ENCODE measurements around the gene SUGP2.
"Not testable (repeated sequence)": the region's sequence is repeated elsewhere in the genome, so short reads cannot be mapped to it uniquely, and the experiment has no call there.

Gene SUGP2

GRCh38 chr19:19033176-19033425, 216 bp downstream of the SUGP2 start:
- DNase-seq (ENCODE audit: low read depth, low spot score) = no peak

- peak; percentile 79 for DNase-seq (ENCODE audit: low read depth, low spot score)
Observed at GRCh38 chr19:19032420-19033175, 719 bp downstream of the SUGP2 start.

- no peak for DNase-seq (ENCODE audit: low read depth, low spot score)
Observed at GRCh38 chr19:19031891-19032290, 1.4 kb downstream of the SUGP2 start.

GRCh38 chr19:19028526-19028925, 4.8 kb downstream of the SUGP2 start:
- DNase-seq (ENCODE audit: low read depth, low spot score) = no peak

- DNase-seq (ENCODE audit: low read depth, low spot score) = no peak
Observed at GRCh38 chr19:19027228-19027627, 6.1 kb downstream of the SUGP2 start.

GRCh38 chr19:19026299-19026971, 6.9 kb downstream of the SUGP2 start:
- no peak for DNase-seq (ENCODE audit: low read depth, low spot score)

GRCh38 chr19:19025861-19026260, 7.5 kb downstream of the SUGP2 start:
- DNase-seq (ENCODE audit: low read depth, low spot score) = no peak

GRCh38 chr19:19023376-19023775, 9.9 kb downstream of the SUGP2 start:
- DNase-seq (ENCODE audit: low read depth, low spot score) = not testable (repeated sequence)

- DNase-seq (ENCODE audit: low read depth, low spot score) = no peak
Observed at GRCh38 chr19:19022380-19022961, 10.8 kb downstream of the SUGP2 start.

- no peak for DNase-seq (ENCODE audit: low read depth, low spot score)
Observed at GRCh38 chr19:19021115-19021514, 12.2 kb downstream of the SUGP2 start.

- no peak for DNase-seq (ENCODE audit: low read depth, low spot score)
Observed at GRCh38 chr19:19010551-19010950, 22.8 kb downstream of the SUGP2 start.

GRCh38 chr19:19009951-19010350, 23.4 kb downstream of the SUGP2 start:
- no peak for DNase-seq (ENCODE audit: low read depth, low spot score)

- no peak for DNase-seq (ENCODE audit: low read depth, low spot score)
Observed at GRCh38 chr19:19006213-19006612, 27.1 kb downstream of the SUGP2 start.

GRCh38 chr19:19004144-19004543, 29.2 kb downstream of the SUGP2 start:
- DNase-seq (ENCODE audit: low read depth, low spot score) = no peak

- DNase-seq (ENCODE audit: low read depth, low spot score) = no peak
Observed at GRCh38 chr19:18999896-19000620, 33.3 kb downstream of the SUGP2 start.

- DNase-seq (ENCODE audit: low read depth, low spot score) = no peak
Observed at GRCh38 chr19:18999016-18999758, 34.1 kb downstream of the SUGP2 start.

- no peak for DNase-seq (ENCODE audit: low read depth, low spot score)
Observed at GRCh38 chr19:18998276-18998675, 35.0 kb downstream of the SUGP2 start.

GRCh38 chr19:18996796-18997394, 36.4 kb downstream of the SUGP2 start:
- no peak for DNase-seq (ENCODE audit: low read depth, low spot score)

GRCh38 chr19:18996351-18996750, 37.0 kb downstream of the SUGP2 start:
- no peak for DNase-seq (ENCODE audit: low read depth, low spot score)

- DNase-seq (ENCODE audit: low read depth, low spot score) = no peak
Observed at GRCh38 chr19:18995804-18996241, 37.5 kb downstream of the SUGP2 start.

- DNase-seq (ENCODE audit: low read depth, low spot score) = no peak
Observed at GRCh38 chr19:18993115-18993514, 40.2 kb downstream of the SUGP2 start.
